ENCODE data around the gene SHANK3. TPM values are rescaled to one million over a fixed set of nuclear protein-coding genes. Genes with fewer than 3 reads are reported as not detected.

The SHANK3 gene
- total and polyA plus RNA-seq, 4 donors: 1.1 to 10.0 (median 5.8) TPM

GRCh38 chr22:50674606-50675552 lies 2.3 kb downstream of the SHANK3 start (continued):
- TF ChIP-seq, protein P1, sequence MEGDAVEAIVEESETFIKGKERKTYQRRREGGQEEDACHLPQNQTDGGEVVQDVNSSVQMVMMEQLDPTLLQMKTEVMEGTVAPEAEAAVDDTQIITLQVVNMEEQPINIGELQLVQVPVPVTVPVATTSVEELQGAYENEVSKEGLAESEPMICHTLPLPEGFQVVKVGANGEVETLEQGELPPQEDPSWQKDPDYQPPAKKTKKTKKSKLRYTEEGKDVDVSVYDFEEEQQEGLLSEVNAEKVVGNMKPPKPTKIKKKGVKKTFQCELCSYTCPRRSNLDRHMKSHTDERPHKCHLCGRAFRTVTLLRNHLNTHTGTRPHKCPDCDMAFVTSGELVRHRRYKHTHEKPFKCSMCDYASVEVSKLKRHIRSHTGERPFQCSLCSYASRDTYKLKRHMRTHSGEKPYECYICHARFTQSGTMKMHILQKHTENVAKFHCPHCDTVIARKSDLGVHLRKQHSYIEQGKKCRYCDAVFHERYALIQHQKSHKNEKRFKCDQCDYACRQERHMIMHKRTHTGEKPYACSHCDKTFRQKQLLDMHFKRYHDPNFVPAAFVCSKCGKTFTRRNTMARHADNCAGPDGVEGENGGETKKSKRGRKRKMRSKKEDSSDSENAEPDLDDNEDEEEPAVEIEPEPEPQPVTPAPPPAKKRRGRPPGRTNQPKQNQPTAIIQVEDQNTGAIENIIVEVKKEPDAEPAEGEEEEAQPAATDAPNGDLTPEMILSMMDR (IDR thresholded peaks at IDR 0.05; ENCODE audit: low read depth, low read length, missing input control): no peak
- TF ChIP-seq HNF4A (conservative IDR thresholded peaks at IDR 0.05) (no peak), FOXA1 (IDR thresholded peaks at IDR 0.05) (no peak), SP1 (IDR thresholded peaks at IDR 0.05) (no peak)

- Histone ChIP-seq H3K4me3 (ENCODE audit: low read depth in 1 of 3, low read length in 3 of 3) (peak overlapping the region in 2 of 3 donors; percentile 28 to 56), H3K9ac (ENCODE audit: low read depth in 1 of 2, low read length in 2 of 2) (no peak overlapping the region), H3K27me3 (ENCODE audit: control insufficient read depth in 4 of 4, insufficient read depth in 4 of 4, low read length in 3 of 4) (no peaks in the 10 kb centered on the region), H3K27ac (ENCODE audit: low read depth in 1 of 2, low read length in 2 of 2) (no peak overlapping the region), H3K36me3 (ENCODE audit: control insufficient read depth in 4 of 4, insufficient read depth in 3 of 4, low read depth in 1 of 4, low read length in 3 of 4) (no peaks in the 10 kb centered on the region), H3K4me1 (ENCODE audit: control insufficient read depth in 4 of 4, insufficient read depth in 4 of 4, low read length in 3 of 4) (peaks cover 0 to 14% (median 5%) of the 10 kb centered on the region in 4 donors), H3K9me3 (ENCODE audit: control insufficient read depth in 4 of 4, low read length in 3 of 4) (no peaks in the 10 kb centered on the region)
- TF ChIP-seq, protein P2, sequence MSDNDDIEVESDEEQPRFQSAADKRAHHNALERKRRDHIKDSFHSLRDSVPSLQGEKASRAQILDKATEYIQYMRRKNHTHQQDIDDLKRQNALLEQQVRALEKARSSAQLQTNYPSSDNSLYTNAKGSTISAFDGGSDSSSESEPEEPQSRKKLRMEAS (IDR thresholded peaks at IDR 0.05): no peak
- TF ChIP-seq HNF4A (conservative IDR thresholded peaks at IDR 0.05) (no peak), GABPA (IDR thresholded peaks at IDR 0.05 in 1 of 2, conservative IDR thresholded peaks at IDR 0.05 in 1 of 2) (no peak), FOXA2 (IDR thresholded peaks at IDR 0.05) (no peak)
- WGBS: 77% methylated on average over 9 of the region's 9 CpGs
- no peak for DNase-seq (ENCODE audit: low spot score)
These were observed 3.0 kb downstream of the SHANK3 start for GRCh38 chr22:50675553-50676179.

GRCh38 chr22:50676180-50676636 lies 3.6 kb downstream of the SHANK3 start:
- H3K27ac ChIP-seq (ENCODE audit: low read depth in 1 of 2, low read length in 2 of 2): no peak overlapping the region
- DNase-seq (ENCODE audit: low spot score): no peak
- peaks cover 0 to 14% (median 5%) of the 10 kb centered on the region in 4 donors for H3K4me1 ChIP-seq (ENCODE audit: control insufficient read depth in 4 of 4, insufficient read depth in 4 of 4, low read length in 3 of 4)
- H3K4me3 ChIP-seq (ENCODE audit: low read depth in 1 of 3, low read length in 3 of 3): no peak overlapping the region
- no peak overlapping the region for H3K9ac ChIP-seq (ENCODE audit: low read depth in 1 of 2, low read length in 2 of 2)
- H3K36me3 ChIP-seq (ENCODE audit: control insufficient read depth in 4 of 4, insufficient read depth in 3 of 4, low read depth in 1 of 4, low read length in 3 of 4): no peaks in the 10 kb centered on the region
- 85% methylated on average over 14 of the region's 14 CpGs for WGBS
- no peaks in the 10 kb centered on the region for H3K27me3 ChIP-seq (ENCODE audit: control insufficient read depth in 4 of 4, insufficient read depth in 4 of 4, low read length in 3 of 4)
- H3K9me3 ChIP-seq (ENCODE audit: control insufficient read depth in 4 of 4, low read length in 3 of 4): no peaks in the 10 kb centered on the region
- TF ChIP-seq, protein P1 (IDR thresholded peaks at IDR 0.05; ENCODE audit: low read depth, low read length, missing input control): no peak
- TF ChIP-seq JUND (IDR thresholded peaks at IDR 0.05) (no peak), TAF1 (conservative IDR thresholded peaks at IDR 0.05) (no peak), HNF4A (conservative IDR thresholded peaks at IDR 0.05) (no peak), NR2F2 (IDR thresholded peaks at IDR 0.05) (no peak), YY1 (IDR thresholded peaks at IDR 0.05) (no peak), EGR1 (IDR thresholded peaks at IDR 0.05; ENCODE audit: low read depth in 2 of 2) (no peak), GABPA (IDR thresholded peaks at IDR 0.05 in 1 of 2, conservative IDR thresholded peaks at IDR 0.05 in 1 of 2) (no peak), FOXA2 (IDR thresholded peaks at IDR 0.05) (no peak), FOXA1 (IDR thresholded peaks at IDR 0.05) (no peak), RXRA (IDR thresholded peaks at IDR 0.05) (no peak), RAD21 (IDR thresholded peaks at IDR 0.05) (no peak), SP1 (IDR thresholded peaks at IDR 0.05) (no peak), HNF4G (IDR thresholded peaks at IDR 0.05) (no peak)
- TF ChIP-seq, protein P3, sequence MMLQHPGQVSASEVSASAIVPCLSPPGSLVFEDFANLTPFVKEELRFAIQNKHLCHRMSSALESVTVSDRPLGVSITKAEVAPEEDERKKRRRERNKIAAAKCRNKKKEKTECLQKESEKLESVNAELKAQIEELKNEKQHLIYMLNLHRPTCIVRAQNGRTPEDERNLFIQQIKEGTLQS (IDR thresholded peaks at IDR 0.05): no peak
- TF ChIP-seq, protein P2 (IDR thresholded peaks at IDR 0.05): no peak
- TF ChIP-seq, protein P4, sequence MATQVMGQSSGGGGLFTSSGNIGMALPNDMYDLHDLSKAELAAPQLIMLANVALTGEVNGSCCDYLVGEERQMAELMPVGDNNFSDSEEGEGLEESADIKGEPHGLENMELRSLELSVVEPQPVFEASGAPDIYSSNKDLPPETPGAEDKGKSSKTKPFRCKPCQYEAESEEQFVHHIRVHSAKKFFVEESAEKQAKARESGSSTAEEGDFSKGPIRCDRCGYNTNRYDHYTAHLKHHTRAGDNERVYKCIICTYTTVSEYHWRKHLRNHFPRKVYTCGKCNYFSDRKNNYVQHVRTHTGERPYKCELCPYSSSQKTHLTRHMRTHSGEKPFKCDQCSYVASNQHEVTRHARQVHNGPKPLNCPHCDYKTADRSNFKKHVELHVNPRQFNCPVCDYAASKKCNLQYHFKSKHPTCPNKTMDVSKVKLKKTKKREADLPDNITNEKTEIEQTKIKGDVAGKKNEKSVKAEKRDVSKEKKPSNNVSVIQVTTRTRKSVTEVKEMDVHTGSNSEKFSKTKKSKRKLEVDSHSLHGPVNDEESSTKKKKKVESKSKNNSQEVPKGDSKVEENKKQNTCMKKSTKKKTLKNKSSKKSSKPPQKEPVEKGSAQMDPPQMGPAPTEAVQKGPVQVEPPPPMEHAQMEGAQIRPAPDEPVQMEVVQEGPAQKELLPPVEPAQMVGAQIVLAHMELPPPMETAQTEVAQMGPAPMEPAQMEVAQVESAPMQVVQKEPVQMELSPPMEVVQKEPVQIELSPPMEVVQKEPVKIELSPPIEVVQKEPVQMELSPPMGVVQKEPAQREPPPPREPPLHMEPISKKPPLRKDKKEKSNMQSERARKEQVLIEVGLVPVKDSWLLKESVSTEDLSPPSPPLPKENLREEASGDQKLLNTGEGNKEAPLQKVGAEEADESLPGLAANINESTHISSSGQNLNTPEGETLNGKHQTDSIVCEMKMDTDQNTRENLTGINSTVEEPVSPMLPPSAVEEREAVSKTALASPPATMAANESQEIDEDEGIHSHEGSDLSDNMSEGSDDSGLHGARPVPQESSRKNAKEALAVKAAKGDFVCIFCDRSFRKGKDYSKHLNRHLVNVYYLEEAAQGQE (IDR thresholded peaks at IDR 0.05): no peak

Data from liver (tissue), 9 donors.